GM12874 (cell line): ENCODE data around the gene AP1M1.

Experiments
- CTCF ChIP-seq: IDR thresholded peaks from 2 replicates; pipeline ENCODE4 v1.5.1; 2011; ENCODE audit warnings: low read depth, mild to moderate bottlenecking, control low read depth, low read length, moderate library complexity; ENCODE audit not compliant: insufficient read depth

The AP1M1 gene

DNA sequence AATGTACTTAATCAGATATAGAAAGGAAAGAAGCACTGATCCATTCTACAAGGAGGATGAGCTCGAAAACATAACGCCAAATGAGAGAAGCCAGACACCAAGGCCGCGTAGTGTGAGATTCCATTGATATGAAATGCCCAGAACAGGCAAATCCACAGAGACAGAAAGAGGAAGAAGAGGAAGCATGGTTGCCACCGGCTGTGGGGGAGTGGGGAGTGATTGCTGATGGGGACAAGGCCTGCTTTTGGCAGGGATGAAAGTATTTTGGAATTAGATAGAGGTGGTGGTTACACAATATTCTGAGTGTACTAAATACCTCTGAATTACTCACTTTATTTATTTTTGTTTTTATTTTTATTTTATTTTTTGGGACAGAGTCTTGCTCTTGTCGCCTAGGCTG lies 76.7 kb downstream of the AP1M1 start:
- no peak for TF ChIP-seq CTCF

GRCh38 chr19:16280306-16280705 lies 82.6 kb downstream of the AP1M1 start:
- TF ChIP-seq CTCF: no peak

- no peak for TF ChIP-seq CTCF
Measured at GRCh38 chr19:16281743-16282142, 84.0 kb downstream of the AP1M1 start.

DNA sequence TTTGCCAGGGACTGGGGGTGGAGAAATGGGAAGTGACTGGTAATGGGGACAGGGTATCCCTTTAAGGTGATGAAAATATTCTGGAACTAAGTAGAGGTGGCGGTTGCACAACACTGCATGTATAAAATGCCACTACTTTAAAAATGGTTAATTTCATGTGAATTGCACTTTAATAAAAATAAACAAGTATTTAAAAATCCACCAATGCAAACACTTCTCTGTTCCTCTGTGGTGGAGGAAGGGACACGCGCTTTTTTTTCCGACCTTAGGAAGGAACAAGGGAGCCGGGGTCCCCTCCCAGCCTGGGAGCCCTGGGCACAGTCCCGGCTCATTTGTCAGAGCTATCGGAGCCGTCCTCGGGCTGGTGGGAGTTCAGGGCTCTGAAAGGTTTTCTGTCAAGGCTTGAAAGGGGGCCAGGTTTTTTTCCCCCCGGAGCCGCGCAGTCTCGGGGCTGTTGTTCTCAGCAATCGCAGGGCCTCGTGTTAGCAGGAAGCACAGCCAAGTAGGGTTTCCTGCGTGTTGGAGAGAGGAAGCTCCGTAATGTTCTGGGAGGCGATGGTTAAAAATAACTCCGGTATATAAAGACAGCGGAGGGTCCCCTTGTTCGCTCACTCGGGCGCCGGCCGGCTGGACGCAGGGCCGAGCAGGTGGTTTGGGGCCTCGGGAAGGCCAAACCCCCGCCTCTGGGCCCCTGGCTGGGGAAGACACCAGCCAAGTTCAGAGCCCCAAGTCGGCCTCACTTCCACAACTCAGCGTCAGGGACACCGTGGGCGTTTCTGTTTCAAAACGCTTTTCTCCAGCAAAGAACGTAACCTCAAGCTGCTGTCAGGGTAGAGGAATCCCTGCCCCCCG lies 85.7 kb downstream of the AP1M1 start:
- no peak for TF ChIP-seq CTCF

- no peak for TF ChIP-seq CTCF
Measured at GRCh38 chr19:16284505-16284904, 86.8 kb downstream of the AP1M1 start.

DNA sequence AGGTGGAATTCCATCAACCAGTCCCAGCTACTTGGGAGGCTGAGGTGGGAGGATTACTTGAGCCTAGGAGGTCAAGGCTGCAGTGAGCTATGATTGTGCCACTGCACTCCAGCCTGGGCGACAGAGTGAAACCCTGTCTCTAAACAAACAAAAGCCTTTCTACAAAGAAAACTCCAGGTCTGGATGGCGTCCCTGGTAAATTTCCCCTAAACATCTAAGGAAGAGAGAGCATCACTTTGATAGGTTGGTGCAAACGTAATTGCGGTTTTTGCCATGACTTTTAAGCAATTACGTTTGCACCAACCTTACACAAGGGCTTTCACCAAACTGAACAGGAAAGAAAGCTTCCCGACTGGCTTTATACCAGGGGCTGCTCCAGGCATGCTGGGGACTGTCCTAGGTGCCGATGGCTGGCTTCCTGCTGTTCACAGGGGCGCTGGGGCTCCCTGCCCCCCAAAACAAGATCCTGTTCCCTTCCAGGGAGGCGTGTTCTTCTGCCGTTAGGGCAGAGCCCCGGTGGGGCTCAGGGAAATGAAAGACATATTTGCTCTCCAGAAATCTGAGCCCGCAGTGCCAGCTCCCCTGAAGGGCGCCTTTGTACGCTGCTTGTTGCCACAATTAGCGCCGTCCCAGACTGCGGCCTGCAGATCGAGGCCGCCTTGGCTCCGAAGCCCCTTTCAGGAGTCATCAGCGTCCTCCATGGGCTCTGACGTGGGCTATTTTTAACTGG lies 88.2 kb downstream of the AP1M1 start:
- no peak for TF ChIP-seq CTCF

DNA sequence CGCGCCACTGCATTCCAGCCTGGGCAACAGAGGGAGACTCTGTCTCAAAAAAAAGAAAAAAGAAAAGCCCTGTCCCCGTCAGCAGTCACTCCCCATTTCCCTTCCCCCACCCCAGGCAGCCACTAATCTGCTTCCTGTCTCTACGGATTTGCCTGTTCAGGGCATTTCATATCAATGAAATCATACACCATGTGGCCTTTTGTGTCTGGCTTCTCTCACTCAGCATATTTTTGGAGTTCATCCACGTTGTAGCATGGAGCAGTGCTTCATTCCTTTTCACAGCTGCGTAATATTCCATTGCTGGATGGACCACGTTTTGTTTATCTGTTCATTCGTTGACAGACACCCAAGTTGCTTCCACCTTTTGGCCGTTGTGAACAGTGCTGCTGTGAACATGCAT lies 90.8 kb downstream of the AP1M1 start:
- no peak for TF ChIP-seq CTCF
